Vagina (tissue), 2 donors: Measurements from ENCODE around the gene NDUFS7.

Experiments used
- CTCF ChIP-seq, 3 experiments: fragments of 450-650 bp in 2 of 3; fragments of 200-600 bp in 1 of 3; sonication (generic) in 1 of 3; IDR thresholded peaks; one replicate each; pipeline ENCODE4 v1.5.1; 2017 to 2019; ENCODE audit warnings: antibody characterized with exemption in 3 of 3, mild to moderate bottlenecking in 2 of 3, moderate library complexity in 2 of 3
- POLR2A ChIP-seq, 2 donors: fragments of 450-650 bp; IDR thresholded peaks; one replicate each; pipeline ENCODE4 v1.6.1; 2017; ENCODE audit warnings: antibody characterized with exemption in 2 of 2, mild to moderate bottlenecking in 2 of 2, moderate library complexity in 2 of 2

GRCh38 chr19:1377176-1377964 lies 6.3 kb upstream of the NDUFS7 start:
- TF ChIP-seq CTCF (IDR thresholded peaks at IDR 0.05) (no peak), POLR2A (IDR thresholded peaks at IDR 0.05) (no peak)
